Activated CD4-positive, alpha-beta T cell treated with anti-CD3 and anti-CD28 coated beads, Interleukin-2, Interleukin-4, amounts not matched to agents 100 ng/mL and 50 ng/mL, durations not matched to agents 16 hours and 8 hours (primary cell): ENCODE data around the gene LRRC75A.

Experiments used
- DNase-seq: peaks from one replicate; pipeline ENCODE4 v3.0.0-alpha.2; 2020; ENCODE audit warnings: low spot score

Gene LRRC75A

GRCh38 chr17:16493531-16494046 is 1.6 kb upstream of the LRRC75A start:
- DNase-seq, result no peak

GRCh38 chr17:16492613-16493530 is 879 bp upstream of the LRRC75A start:
- no peak for DNase-seq

- no peak for DNase-seq
Observed at GRCh38 chr17:16491131-16491702, 776 bp downstream of the LRRC75A start.

- DNase-seq, result no peak
Observed at GRCh38 chr17:16489431-16489830, 2.6 kb downstream of the LRRC75A start.

- no peak for DNase-seq
Observed at GRCh38 chr17:16488968-16489337, 3.0 kb downstream of the LRRC75A start.

- no peak for DNase-seq
Observed at GRCh38 chr17:16488186-16488967, 3.6 kb downstream of the LRRC75A start.

GRCh38 chr17:16486373-16487250 is 5.4 kb downstream of the LRRC75A start:
- no peak for DNase-seq

GRCh38 chr17:16484445-16485175 is 7.4 kb downstream of the LRRC75A start:
- no peak for DNase-seq

- no peak for DNase-seq
Observed at GRCh38 chr17:16483021-16483645, 8.9 kb downstream of the LRRC75A start.

GRCh38 chr17:16482253-16482652 is 9.7 kb downstream of the LRRC75A start:
- no peak for DNase-seq

- no peak for DNase-seq
Observed at GRCh38 chr17:16480995-16481394, 11.0 kb downstream of the LRRC75A start.

- DNase-seq, result no peak
Observed at GRCh38 chr17:16479264-16479663, 12.7 kb downstream of the LRRC75A start.

GRCh38 chr17:16478649-16479048 is 13.3 kb downstream of the LRRC75A start:
- DNase-seq, result no peak

GRCh38 chr17:16477666-16478065 is 14.3 kb downstream of the LRRC75A start:
- DNase-seq, result no peak

- no peak for DNase-seq
Observed at GRCh38 chr17:16477255-16477654, 14.7 kb downstream of the LRRC75A start.

- no peak for DNase-seq
Observed at GRCh38 chr17:16475179-16475704, 16.8 kb downstream of the LRRC75A start.

GRCh38 chr17:16474012-16474725 is 17.8 kb downstream of the LRRC75A start:
- DNase-seq, result no peak

GRCh38 chr17:16473044-16474011 is 18.7 kb downstream of the LRRC75A start:
- DNase-seq, result no peak
